ENCODE data around the gene SLC18B1. TPM values are rescaled to one million over a fixed set of nuclear protein-coding genes. Genes with fewer than 3 reads are reported as not detected.

The SLC18B1 gene
- total RNA-seq, 1 donor from 2014 or later: 10.7 TPM

GRCh38 chr6:132752255-132752654, 46.2 kb downstream of the SLC18B1 start:
- Histone ChIP-seq H3K36me3 (ENCODE audit: control insufficient read depth, insufficient read depth, low read length) (no peaks in the 10 kb centered on the region), H3K27me3 (ENCODE audit: control insufficient read depth, insufficient read depth, low read length) (no peaks in the 10 kb centered on the region), H3K4me3 (ENCODE audit: low read depth, low read length) (no peak overlapping the region)
- DNase-seq (ENCODE audit: low read depth): no peak
- TF ChIP-seq, protein P1, sequence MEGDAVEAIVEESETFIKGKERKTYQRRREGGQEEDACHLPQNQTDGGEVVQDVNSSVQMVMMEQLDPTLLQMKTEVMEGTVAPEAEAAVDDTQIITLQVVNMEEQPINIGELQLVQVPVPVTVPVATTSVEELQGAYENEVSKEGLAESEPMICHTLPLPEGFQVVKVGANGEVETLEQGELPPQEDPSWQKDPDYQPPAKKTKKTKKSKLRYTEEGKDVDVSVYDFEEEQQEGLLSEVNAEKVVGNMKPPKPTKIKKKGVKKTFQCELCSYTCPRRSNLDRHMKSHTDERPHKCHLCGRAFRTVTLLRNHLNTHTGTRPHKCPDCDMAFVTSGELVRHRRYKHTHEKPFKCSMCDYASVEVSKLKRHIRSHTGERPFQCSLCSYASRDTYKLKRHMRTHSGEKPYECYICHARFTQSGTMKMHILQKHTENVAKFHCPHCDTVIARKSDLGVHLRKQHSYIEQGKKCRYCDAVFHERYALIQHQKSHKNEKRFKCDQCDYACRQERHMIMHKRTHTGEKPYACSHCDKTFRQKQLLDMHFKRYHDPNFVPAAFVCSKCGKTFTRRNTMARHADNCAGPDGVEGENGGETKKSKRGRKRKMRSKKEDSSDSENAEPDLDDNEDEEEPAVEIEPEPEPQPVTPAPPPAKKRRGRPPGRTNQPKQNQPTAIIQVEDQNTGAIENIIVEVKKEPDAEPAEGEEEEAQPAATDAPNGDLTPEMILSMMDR (IDR thresholded peaks at IDR 0.05; ENCODE audit: insufficient read depth, low read length, poor library complexity, severe bottlenecking): no peak

DNA sequence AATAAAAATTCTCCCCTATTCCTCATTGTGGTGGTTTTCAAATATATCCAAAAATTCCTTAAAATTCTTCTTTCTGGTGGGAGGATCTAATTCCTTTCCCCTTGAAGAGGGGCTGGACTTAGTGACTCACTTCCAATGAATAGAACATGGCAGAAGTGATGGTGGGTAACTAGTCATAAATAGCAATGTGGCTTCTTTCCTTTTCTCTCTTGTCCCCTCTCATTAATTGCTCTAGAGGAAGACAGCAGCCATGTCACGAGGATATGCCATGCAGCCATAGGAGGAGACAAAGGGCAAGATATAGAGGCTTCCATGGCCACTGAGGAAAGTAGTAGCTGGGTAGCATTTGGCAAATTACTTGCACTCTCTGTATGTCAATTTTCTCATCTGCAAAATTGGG, 46.6 kb downstream of the SLC18B1 start:
- Histone ChIP-seq H3K4me3 (ENCODE audit: low read depth, low read length) (no peak overlapping the region), H3K27me3 (ENCODE audit: control insufficient read depth, insufficient read depth, low read length) (no peaks in the 10 kb centered on the region), H3K36me3 (ENCODE audit: control insufficient read depth, insufficient read depth, low read length) (no peaks in the 10 kb centered on the region)
- no peak for DNase-seq (ENCODE audit: low read depth)
- TF ChIP-seq, protein P1 (IDR thresholded peaks at IDR 0.05; ENCODE audit: insufficient read depth, low read length, poor library complexity, severe bottlenecking): no peak

DNA sequence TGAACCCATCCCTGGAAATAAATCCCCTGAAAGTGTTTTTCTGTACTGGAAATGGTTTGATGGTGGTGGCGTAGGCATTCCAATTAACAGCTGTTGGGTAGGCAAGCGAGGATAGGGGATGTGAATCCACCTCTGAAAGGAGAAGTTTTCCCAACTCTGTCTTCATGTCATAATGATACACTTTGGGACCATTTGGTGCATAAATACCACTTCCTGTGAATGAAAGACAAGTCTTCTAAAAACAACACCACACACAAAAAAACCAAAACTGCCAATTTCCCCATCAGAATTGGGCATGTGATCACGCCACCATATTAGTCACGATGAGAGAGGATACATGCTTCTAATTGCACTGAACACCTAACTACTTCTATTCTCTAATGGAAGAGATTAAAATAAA, 47.1 kb downstream of the SLC18B1 start:
- Histone ChIP-seq H3K36me3 (ENCODE audit: control insufficient read depth, insufficient read depth, low read length) (no peaks in the 10 kb centered on the region), H3K4me3 (ENCODE audit: low read depth, low read length) (no peak overlapping the region), H3K27me3 (ENCODE audit: control insufficient read depth, insufficient read depth, low read length) (no peaks in the 10 kb centered on the region)
- TF ChIP-seq, protein P1 (IDR thresholded peaks at IDR 0.05; ENCODE audit: insufficient read depth, low read length, poor library complexity, severe bottlenecking): no peak
- no peak for DNase-seq (ENCODE audit: low read depth)

DNA sequence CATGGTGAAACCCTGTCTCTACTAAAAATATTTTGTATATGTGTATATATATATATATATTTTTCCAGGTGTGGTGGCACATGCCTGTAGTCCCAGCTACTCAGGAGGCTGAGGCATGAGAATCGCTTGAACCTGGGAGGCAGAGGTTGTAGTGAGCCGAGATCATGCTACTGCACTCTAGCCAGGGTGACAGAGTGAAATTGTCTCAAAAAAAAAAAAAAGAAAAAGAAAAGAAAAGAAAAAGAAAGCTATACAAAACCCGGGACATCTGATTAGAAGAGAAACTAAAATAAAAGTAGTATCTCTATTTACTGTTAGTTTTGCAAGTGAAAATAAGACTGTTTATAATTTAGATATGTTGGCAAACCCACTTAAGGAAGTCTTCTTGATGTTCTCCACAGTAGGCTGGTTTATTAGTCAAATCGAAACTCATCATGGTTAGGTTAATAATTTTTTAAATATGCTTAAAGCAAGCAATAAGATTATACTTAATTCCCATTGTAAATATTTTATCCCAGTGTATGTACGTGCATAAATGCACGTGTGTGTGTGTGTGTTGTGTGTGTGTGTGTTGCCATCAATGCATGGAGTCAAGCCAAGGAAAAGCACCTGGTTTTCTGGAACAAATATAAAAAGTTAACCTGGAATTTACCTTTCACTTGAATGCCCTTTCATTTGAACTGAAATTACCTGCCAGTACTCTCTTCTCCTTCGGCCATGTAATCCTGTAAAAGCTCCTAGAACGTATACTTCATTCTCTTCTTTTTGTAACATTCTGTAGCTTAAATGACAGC, 47.8 kb downstream of the SLC18B1 start:
- Histone ChIP-seq H3K27me3 (ENCODE audit: control insufficient read depth, insufficient read depth, low read length) (no peaks in the 10 kb centered on the region), H3K36me3 (ENCODE audit: control insufficient read depth, insufficient read depth, low read length) (no peaks in the 10 kb centered on the region), H3K4me3 (ENCODE audit: low read depth, low read length) (no peak overlapping the region)
- TF ChIP-seq, protein P1 (IDR thresholded peaks at IDR 0.05; ENCODE audit: insufficient read depth, low read length, poor library complexity, severe bottlenecking): no peak
- no peak for DNase-seq (ENCODE audit: low read depth)

DNA sequence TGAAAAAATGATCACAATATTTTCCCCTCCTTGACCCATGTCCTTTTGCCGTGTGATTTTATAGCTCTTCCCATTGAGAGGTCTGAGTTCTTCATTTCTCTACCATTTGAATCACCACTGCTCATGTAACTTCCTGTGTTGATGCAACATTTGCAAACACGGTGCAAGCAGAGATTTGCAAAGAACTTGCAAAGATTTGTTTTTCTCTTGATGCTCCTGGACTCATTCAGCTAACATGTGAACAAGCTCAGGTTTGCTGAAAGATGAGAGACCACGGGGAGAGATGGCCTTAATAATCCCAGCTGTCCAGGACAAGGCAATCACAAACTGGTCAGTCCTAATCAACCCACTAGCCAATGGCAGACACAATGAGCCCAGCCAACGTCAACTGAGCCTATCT, 49.3 kb downstream of the SLC18B1 start:
- no peak for DNase-seq (ENCODE audit: low read depth)
- H3K4me3 ChIP-seq (ENCODE audit: low read depth, low read length): no peak overlapping the region
- H3K27me3 ChIP-seq (ENCODE audit: control insufficient read depth, insufficient read depth, low read length): no peaks in the 10 kb centered on the region
- no peaks in the 10 kb centered on the region for H3K36me3 ChIP-seq (ENCODE audit: control insufficient read depth, insufficient read depth, low read length)
- TF ChIP-seq, protein P1 (IDR thresholded peaks at IDR 0.05; ENCODE audit: insufficient read depth, low read length, poor library complexity, severe bottlenecking): no peak

- TF ChIP-seq, protein P1 (IDR thresholded peaks at IDR 0.05; ENCODE audit: insufficient read depth, low read length, poor library complexity, severe bottlenecking): no peak
- H3K4me3 ChIP-seq (ENCODE audit: low read depth, low read length): no peak overlapping the region
- no peak for DNase-seq (ENCODE audit: low read depth)
Observed at GRCh38 chr6:132748446-132748845, 50.0 kb downstream of the SLC18B1 start.

More at GRCh38 chr6:132748446-132748845, 50.0 kb downstream of the SLC18B1 start:
- Histone ChIP-seq H3K27me3 (ENCODE audit: control insufficient read depth, insufficient read depth, low read length) (no peaks in the 10 kb centered on the region), H3K36me3 (ENCODE audit: control insufficient read depth, insufficient read depth, low read length) (no peaks in the 10 kb centered on the region)
